Endothelial cell of umbilical vein (primary cell): ENCODE results near the gene UGT2A3. TPM values are rescaled to one million over a fixed set of nuclear protein-coding genes. Genes with fewer than 3 reads are reported as not detected.

ENCODE experiments used
- BruUV-seq: library from RNA; stranded (reverse); fragments of 400-500 nt; replicated peaks from 2 replicates; lab custom pipeline; 2021; lab: Mats Ljungman, UMichigan
- CTCF ChIA-PET: fragments of 300-600, 350-600 bp; sonication (Branson Sonifier 250); formaldehyde crosslinking; loops from one replicate; lab custom pipeline; 2021; ENCODE audit warnings: antibody characterized with exemption, inconsistent platforms; lab: Charles Lee
- POLR2A ChIA-PET: fragments of 300-600, 350-600 bp; sonication (Branson Sonifier 250); formaldehyde crosslinking; loops from one replicate; lab custom pipeline; 2021; ENCODE audit warnings: antibody characterized with exemption, inconsistent platforms; lab: Charles Lee
- DNase-seq: peaks from one replicate; pipeline ENCODE4 v3.0.0-alpha.2; 2011; ENCODE audit warnings: low read depth, low spot score
- FAIRE-seq: peaks from 2 replicates; lab custom pipeline; 2011; peaks lifted over from hg19 to GRCh38; lab: Jason Lieb, UNC
- H2AFZ ChIP-seq: 2 replicates; pipeline ENCODE4 v1.6.0; 2012; ENCODE audit warnings: low read depth, low read length, control low read depth, inconsistent platforms
- H3K27ac ChIP-seq: 2 replicates; pipeline ENCODE4 v1.5.1; 2011; ENCODE audit warnings: low read depth, mild to moderate bottlenecking, control low read depth, low read length, moderate library complexity; ENCODE audit not compliant: insufficient read depth
- H3K27me3 ChIP-seq, 2 experiments: 2 replicates each; pipeline versions ENCODE4 v1.6.0 to v1.6.1; 2011; ENCODE audit warnings: low read length in 2 of 2, mixed read lengths in 1 of 2; ENCODE audit not compliant: control insufficient read depth in 2 of 2, insufficient read depth in 2 of 2
- H3K36me3 ChIP-seq, 2 experiments: 2 replicates in 1 of 2; 3 replicates in 1 of 2; pipeline ENCODE4 v1.5.1; 2011; ENCODE audit warnings: low read length in 2 of 2, mild to moderate bottlenecking in 1 of 2, moderate library complexity in 1 of 2; ENCODE audit not compliant: control insufficient read depth in 2 of 2, insufficient read depth in 2 of 2; ENCODE audit errors: extremely low read depth in 1 of 2
- H3K4me1 ChIP-seq: 3 replicates; pipeline ENCODE4 v1.5.1; 2011; ENCODE audit warnings: mild to moderate bottlenecking, low read length; ENCODE audit not compliant: control insufficient read depth, insufficient read depth; ENCODE audit errors: extremely low read depth
- H3K4me2 ChIP-seq: 2 replicates; pipeline ENCODE4 v1.6.1; 2011; ENCODE audit warnings: low read length, control low read depth, mixed read lengths; ENCODE audit not compliant: insufficient read depth
- H3K4me3 ChIP-seq, 3 experiments: fragments of 200-600 bp in 1 of 3; sonication (generic), shearing (Covaris generic) in 1 of 3; replicated peaks in 1 of 3; 2 replicates each; pipeline ENCODE4 v1.5.1; 2011 to 2016; ENCODE audit warnings: control low read depth in 3 of 3, low read length in 3 of 3, mild to moderate bottlenecking in 2 of 3, inconsistent platforms in 1 of 3, low read depth in 1 of 3, moderate library complexity in 1 of 3; ENCODE audit not compliant: insufficient read depth in 1 of 3
- H3K79me2 ChIP-seq: 2 replicates; pipeline ENCODE4 v1.6.0; 2012; ENCODE audit warnings: low read length, inconsistent platforms; ENCODE audit not compliant: control insufficient read depth, insufficient read depth
- H3K9ac ChIP-seq: replicated peaks from 2 replicates; pipeline ENCODE3; 2011; ENCODE audit warnings: low read length, control low read depth; ENCODE audit not compliant: insufficient read depth; ENCODE audit errors: extremely low read depth
- H3K9me1 ChIP-seq: replicated peaks from 3 replicates; pipeline ENCODE4 v1.6.0; 2011; ENCODE audit warnings: mild to moderate bottlenecking, low read length; ENCODE audit not compliant: control insufficient read depth, insufficient read depth; ENCODE audit errors: extremely low read depth
- H3K9me3 ChIP-seq: replicated peaks from 2 replicates; pipeline ENCODE4 v1.5.1; 2012; ENCODE audit warnings: low read length, inconsistent platforms; ENCODE audit not compliant: control insufficient read depth, insufficient read depth
- H4K20me1 ChIP-seq: replicated peaks from 2 replicates; pipeline ENCODE3; 2011; ENCODE audit warnings: mild to moderate bottlenecking, low read length; ENCODE audit not compliant: control insufficient read depth, insufficient read depth; ENCODE audit errors: extremely low read depth
- FOS ChIP-seq: IDR thresholded peaks from 2 replicates; pipeline ENCODE4 v1.6.1; 2011; ENCODE audit warnings: mild to moderate bottlenecking, low read length, moderate library complexity, borderline replicate concordance; ENCODE audit not compliant: insufficient read depth
- GATA2 ChIP-seq: IDR thresholded peaks from 2 replicates; pipeline ENCODE4 v1.7.0; 2011; ENCODE audit warnings: low read depth, mild to moderate bottlenecking, moderate library complexity, mixed read lengths, low read length; ENCODE audit not compliant: insufficient read length, insufficient read depth
- JUN ChIP-seq: IDR thresholded peaks from 2 replicates; pipeline ENCODE4 v1.6.1; 2011; ENCODE audit warnings: borderline replicate concordance, low read depth; ENCODE audit not compliant: insufficient read length, insufficient read depth
- MYC ChIP-seq: IDR thresholded peaks from one replicate; pipeline ENCODE4 v1.6.1; 2011; ENCODE audit warnings: mild to moderate bottlenecking, low read depth, low read length
- dilution Hi-C: fragments of 300-500 bp; cut with MboI; formaldehyde crosslinking; loops from one replicate; pipeline ENCODE4 v1.15.0; 2019; ENCODE audit warnings: low sequenced_read_pairs; ENCODE audit not compliant: extremely low pct_ligation_motif_present
- intact Hi-C: fragments of 100-400 bp; cut with micrococcal nuclease; formaldehyde crosslinking; loops from one replicate; pipeline ENCODE4 v1.10.0; 2022
- polyA plus RNA-seq, 4 experiments: library from polyadenylated mRNA; depleted of rRNA in 3 of 4; stranded (reverse) in 3 of 4; unstranded in 1 of 4; fragments of >200 nt; gene quantifications; 2 replicates each; pipeline versions ENCODE4 v1.2.1 to v1.2.3, GENCODE V29; 2011 to 2012; ENCODE audit warnings: missing spikeins in 1 of 4
- total RNA-seq: library from RNA; stranded (reverse); gene quantifications from 2 replicates; pipeline ENCODE4 v1.2.3, GENCODE V29; 2021
- TF ChIP-seq, protein P1 (sequence below), 2 donors: IDR thresholded peaks; 1 replicate in 1 of 2; 2 replicates in 1 of 2; pipeline ENCODE4 v1.5.1; 2011; ENCODE audit warnings: low read length in 2 of 2, mild to moderate bottlenecking in 2 of 2, moderate library complexity in 2 of 2, control low read depth in 1 of 2, inconsistent platforms in 1 of 2, low read depth in 1 of 2; ENCODE audit not compliant: insufficient read depth in 1 of 2; ENCODE audit errors: extremely low read depth in 1 of 2

The UGT2A3 gene
- total and polyA plus RNA-seq, 2 donors (not counting 3 experiments of a cell fraction or from before 2014, with no cell fraction given): not detected

DNA sequence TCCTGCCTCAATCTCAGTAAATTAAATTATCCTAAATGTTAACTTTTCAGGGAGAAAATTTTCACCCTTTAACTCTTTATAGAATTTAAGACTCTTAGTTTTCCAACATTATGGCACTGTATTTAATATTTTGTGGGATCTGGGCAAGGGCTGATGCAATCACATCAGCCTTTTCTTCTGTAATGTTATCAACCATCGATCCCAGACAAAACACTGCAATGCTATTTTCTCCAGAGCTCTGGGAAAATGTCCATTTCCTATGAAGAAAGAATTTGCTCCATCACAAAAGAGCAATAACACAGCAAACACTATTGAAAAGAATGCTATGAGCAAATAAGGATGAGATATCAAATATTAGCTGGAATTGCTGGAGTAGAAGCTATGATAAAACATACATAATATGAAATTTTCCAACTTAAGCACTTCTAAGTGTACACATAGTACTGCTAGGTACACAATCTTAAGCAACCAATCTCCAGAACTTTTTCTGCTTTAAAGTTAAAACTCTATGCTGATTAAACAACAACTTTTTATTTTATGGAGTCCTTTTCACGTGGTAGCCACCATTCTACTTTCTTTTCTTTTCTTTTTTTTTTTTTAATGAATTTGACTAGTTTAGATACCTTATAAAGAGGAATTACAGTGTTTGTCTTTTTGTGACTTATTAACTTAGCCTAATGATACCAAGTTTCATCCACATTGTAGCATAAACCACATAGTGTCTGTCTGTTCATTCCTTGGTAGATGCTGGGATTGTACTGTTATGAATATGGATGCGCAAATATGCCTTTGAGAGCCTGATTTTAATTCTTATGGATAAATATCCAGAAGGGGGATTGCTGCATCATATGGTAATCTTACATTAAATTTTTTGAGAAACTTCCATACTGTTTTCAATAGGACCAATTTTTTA is 43.6 kb downstream of the UGT2A3 start:
- H4K20me1 ChIP-seq: no peaks in the 10 kb centered on the region
- dilution Hi-C loops (no loop called here), intact Hi-C loops (no loop called here)
- no peak overlapping the region for H2AFZ ChIP-seq
- no TSS peak for BruUV-seq
- H3K27me3 ChIP-seq: no peaks in the 10 kb centered on the region
- no peak for DNase-seq
- H3K4me1 ChIP-seq: no peaks in the 10 kb centered on the region
- no peaks in the 10 kb centered on the region for H3K9me3 ChIP-seq
- TF ChIP-seq GATA2 (no peak), JUN (no peak), FOS (no peak), MYC (no peak)
- TF ChIP-seq, protein P1, sequence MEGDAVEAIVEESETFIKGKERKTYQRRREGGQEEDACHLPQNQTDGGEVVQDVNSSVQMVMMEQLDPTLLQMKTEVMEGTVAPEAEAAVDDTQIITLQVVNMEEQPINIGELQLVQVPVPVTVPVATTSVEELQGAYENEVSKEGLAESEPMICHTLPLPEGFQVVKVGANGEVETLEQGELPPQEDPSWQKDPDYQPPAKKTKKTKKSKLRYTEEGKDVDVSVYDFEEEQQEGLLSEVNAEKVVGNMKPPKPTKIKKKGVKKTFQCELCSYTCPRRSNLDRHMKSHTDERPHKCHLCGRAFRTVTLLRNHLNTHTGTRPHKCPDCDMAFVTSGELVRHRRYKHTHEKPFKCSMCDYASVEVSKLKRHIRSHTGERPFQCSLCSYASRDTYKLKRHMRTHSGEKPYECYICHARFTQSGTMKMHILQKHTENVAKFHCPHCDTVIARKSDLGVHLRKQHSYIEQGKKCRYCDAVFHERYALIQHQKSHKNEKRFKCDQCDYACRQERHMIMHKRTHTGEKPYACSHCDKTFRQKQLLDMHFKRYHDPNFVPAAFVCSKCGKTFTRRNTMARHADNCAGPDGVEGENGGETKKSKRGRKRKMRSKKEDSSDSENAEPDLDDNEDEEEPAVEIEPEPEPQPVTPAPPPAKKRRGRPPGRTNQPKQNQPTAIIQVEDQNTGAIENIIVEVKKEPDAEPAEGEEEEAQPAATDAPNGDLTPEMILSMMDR (IDR thresholded peaks at IDR 0.05; ENCODE audit: extremely low read depth in 1 of 2, insufficient read depth in 1 of 2, low read depth in 1 of 2, low read length in 2 of 2): no peak
- H3K9ac ChIP-seq: no peak overlapping the region
- no peak overlapping the region for H3K4me3 ChIP-seq
- CTCF ChIA-PET: interaction anchor here (1.3 kb wide), 1 partner anchor 12 kb away, joined by 3 read pairs; no protein-coding TSS in a partner anchor
- H3K36me3 ChIP-seq: no peaks in the 10 kb centered on the region
- H3K27ac ChIP-seq: no peak overlapping the region
- H3K4me2 ChIP-seq: no peak overlapping the region
- no peaks in the 10 kb centered on the region for H3K9me1 ChIP-seq
- FAIRE-seq: no peak
- POLR2A ChIA-PET: no interaction called here
- no peaks in the 10 kb centered on the region for H3K79me2 ChIP-seq
